GM21737 (cell line): ENCODE results near the gene REEP6.

Experiments used
- ATAC-seq: cut with Tn5 transposase; IDR thresholded peaks from one replicate; pipeline ENCODE4 v1.9.1; 2021; ENCODE audit warnings: mild to moderate bottlenecking, moderate library complexity; ENCODE audit not compliant: unreplicated experiment

Gene REEP6

GRCh38 chr19:1540365-1540925 lies 49.5 kb downstream of the REEP6 start:
- no peak for ATAC-seq
